Nephron (organoid): Measurements from ENCODE around the gene ITK.

Source experiments
- H3K27ac Mint-ChIP-seq, 3 experiments: 2 replicates each; pipeline ENCODE4 v1.8.0; 2020; ENCODE audit warnings: mixed read lengths in 3 of 3, mild to moderate bottlenecking in 2 of 3, moderate library complexity in 1 of 3
- H3K27me3 Mint-ChIP-seq: 2 replicates; pipeline ENCODE4 v1.8.0; 2021; ENCODE audit warnings: low read depth, mild to moderate bottlenecking, moderate library complexity, mixed read lengths
- H3K36me3 Mint-ChIP-seq: 2 replicates; pipeline ENCODE4 v1.8.0; 2020; ENCODE audit warnings: low read depth, mixed read lengths
- H3K4me1 Mint-ChIP-seq: 2 replicates; pipeline ENCODE4 v1.8.0; 2020; ENCODE audit warnings: mixed read lengths
- H3K4me3 Mint-ChIP-seq, 3 experiments: 2 replicates each; pipeline ENCODE4 v1.8.0; 2020; ENCODE audit warnings: mild to moderate bottlenecking in 3 of 3, mixed read lengths in 3 of 3, moderate library complexity in 2 of 3
- H3K9me3 Mint-ChIP-seq: 2 replicates; pipeline ENCODE4 v1.8.0; 2020; ENCODE audit warnings: mixed read lengths
- TF ChIP-seq, protein P1 (sequence below), 3 experiments: fragments of 200-600 bp; sonication (generic); IDR thresholded peaks; one replicate each; pipeline ENCODE4 v1.5.0; 2021; ENCODE audit warnings: antibody characterized with exemption in 3 of 3; ENCODE audit not compliant: unreplicated experiment in 3 of 3

The ITK gene

DNA sequence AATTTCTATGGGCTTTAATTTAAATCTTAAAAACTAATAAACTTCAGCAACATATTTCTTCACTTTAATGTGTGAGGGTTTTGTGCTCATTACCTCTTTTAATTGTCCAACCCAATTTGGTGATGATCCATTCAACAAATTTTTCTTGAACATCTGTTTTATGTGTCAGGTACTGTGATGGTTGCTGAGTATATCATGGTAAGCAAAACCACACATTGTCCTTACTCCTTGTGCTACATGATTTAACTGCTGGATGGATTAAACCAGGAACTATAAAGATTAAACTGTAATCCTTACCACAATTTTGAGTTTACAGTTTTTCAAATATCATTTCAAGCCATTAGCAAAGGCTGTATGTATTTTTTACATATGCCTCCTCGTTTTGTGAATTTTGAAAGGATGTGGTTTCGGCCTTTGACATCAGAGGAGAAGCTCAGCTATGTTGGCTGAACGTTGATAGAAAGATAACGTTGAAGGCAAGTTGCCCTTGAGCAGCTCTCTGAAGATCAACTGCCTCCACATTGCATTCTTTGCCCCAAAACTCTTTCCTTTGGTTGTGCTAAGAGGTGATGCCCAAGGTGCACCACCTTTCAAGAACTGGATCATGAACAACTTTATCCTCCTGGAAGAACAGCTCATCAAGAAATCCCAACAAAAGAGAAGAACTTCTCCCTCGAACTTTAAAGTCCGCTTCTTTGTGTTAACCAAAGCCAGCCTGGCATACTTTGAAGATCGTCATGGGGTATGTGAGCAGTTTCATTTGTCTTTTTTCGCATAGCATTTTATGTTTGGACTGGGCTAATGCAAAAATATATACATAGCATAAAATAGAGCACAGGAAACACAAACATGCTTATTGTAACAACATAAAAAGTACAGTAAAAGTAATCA, at the start of gene ITK:
Gene ITK, plus strand, starts transcription at position 467 of the 891 bp plus-strand sequence. Its CDS starts 138 bp downstream, at position 605.
- no peak within 1 kb of the TSS for H3K4me3 Mint-ChIP-seq
- TF ChIP-seq, protein P1, sequence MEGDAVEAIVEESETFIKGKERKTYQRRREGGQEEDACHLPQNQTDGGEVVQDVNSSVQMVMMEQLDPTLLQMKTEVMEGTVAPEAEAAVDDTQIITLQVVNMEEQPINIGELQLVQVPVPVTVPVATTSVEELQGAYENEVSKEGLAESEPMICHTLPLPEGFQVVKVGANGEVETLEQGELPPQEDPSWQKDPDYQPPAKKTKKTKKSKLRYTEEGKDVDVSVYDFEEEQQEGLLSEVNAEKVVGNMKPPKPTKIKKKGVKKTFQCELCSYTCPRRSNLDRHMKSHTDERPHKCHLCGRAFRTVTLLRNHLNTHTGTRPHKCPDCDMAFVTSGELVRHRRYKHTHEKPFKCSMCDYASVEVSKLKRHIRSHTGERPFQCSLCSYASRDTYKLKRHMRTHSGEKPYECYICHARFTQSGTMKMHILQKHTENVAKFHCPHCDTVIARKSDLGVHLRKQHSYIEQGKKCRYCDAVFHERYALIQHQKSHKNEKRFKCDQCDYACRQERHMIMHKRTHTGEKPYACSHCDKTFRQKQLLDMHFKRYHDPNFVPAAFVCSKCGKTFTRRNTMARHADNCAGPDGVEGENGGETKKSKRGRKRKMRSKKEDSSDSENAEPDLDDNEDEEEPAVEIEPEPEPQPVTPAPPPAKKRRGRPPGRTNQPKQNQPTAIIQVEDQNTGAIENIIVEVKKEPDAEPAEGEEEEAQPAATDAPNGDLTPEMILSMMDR (IDR thresholded peaks at IDR 0.05; ENCODE audit: unreplicated experiment in 3 of 3): no peak
- H3K27ac Mint-ChIP-seq: no peak within 1 kb of the TSS
- no peaks in the 10 kb centered on the region for H3K36me3 Mint-ChIP-seq
- H3K4me1 Mint-ChIP-seq: no peaks in the 10 kb centered on the region
- peaks cover 9% of the 10 kb centered on the region for H3K27me3 Mint-ChIP-seq
- no peaks in the 10 kb centered on the region for H3K9me3 Mint-ChIP-seq

DNA sequence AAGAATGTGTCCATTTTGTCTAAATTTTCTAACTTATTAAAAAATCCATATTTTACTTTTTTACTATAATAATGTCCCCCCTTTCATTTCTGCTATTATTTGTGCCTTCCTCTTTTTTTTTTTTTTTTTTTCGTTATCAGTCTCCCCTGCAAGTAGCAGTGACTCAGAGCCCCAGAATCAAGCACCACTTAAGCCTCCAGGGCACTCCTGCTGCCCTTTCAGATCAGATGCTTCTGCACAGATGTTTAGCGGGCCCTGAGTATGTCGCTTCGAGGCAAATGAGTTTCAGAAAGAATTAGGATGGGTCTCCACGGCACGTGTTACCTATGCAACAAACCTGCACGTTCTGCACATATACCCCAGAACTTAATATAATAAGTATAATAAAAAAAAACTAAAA, 49.7 kb upstream of the ITK start:
- no peaks in the 10 kb centered on the region for H3K27me3 Mint-ChIP-seq
- H3K27ac Mint-ChIP-seq: no peak overlapping the region
- no peak overlapping the region for H3K4me3 Mint-ChIP-seq
- TF ChIP-seq, protein P1 (IDR thresholded peaks at IDR 0.05; ENCODE audit: unreplicated experiment in 3 of 3): no peak
- H3K4me1 Mint-ChIP-seq: no peaks in the 10 kb centered on the region
- H3K36me3 Mint-ChIP-seq: peaks cover 1% of the 10 kb centered on the region
- H3K9me3 Mint-ChIP-seq: peaks cover 5% of the 10 kb centered on the region

DNA sequence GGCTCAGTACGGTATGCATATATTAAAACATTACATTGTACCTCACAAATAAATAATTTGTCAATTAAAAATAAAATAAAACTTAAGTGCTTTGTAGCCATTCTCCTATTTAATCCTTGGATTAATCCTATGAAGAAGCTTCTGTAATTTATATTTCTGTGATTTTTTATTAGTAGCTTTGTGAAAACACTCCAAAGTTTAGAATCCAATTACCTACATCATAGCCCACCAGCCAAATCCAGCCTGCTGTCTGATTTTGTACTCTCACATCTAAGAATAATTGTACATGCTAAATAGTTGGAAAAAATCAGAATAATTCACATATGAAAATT, 48.4 kb upstream of the ITK start:
- TF ChIP-seq, protein P1 (IDR thresholded peaks at IDR 0.05; ENCODE audit: unreplicated experiment in 3 of 3): no peak
- Mint-ChIP-seq H3K9me3 (peaks cover 3% of the 10 kb centered on the region), H3K4me1 (no peaks in the 10 kb centered on the region), H3K27ac (no peak overlapping the region), H3K4me3 (no peak overlapping the region), H3K36me3 (peaks cover 6% of the 10 kb centered on the region), H3K27me3 (no peaks in the 10 kb centered on the region)

DNA sequence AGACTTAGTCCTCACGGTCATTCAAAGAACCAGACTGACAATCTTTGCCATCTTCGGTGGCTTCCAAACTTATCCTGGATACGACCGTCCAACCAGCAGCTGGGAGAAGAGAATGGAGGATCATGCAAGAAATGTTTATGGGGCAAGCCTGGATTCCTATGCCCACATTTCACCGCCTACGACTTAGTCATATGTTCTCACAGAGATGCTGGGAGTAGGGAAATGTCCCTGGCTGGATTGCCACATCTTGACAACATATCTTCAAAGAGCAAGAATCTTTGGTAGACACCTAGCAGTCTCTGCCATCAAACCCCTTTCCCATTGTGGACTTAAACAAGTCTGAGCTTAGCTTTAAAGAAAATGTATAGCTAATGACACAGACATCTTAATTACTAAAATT, 42.9 kb upstream of the ITK start:
- Mint-ChIP-seq H3K4me1 (no peaks in the 10 kb centered on the region), H3K9me3 (no peaks in the 10 kb centered on the region), H3K36me3 (peaks cover 41% of the 10 kb centered on the region), H3K27ac (no peak overlapping the region), H3K27me3 (no peaks in the 10 kb centered on the region), H3K4me3 (no peak overlapping the region)
- TF ChIP-seq, protein P1 (IDR thresholded peaks at IDR 0.05; ENCODE audit: unreplicated experiment in 3 of 3): no peak

DNA sequence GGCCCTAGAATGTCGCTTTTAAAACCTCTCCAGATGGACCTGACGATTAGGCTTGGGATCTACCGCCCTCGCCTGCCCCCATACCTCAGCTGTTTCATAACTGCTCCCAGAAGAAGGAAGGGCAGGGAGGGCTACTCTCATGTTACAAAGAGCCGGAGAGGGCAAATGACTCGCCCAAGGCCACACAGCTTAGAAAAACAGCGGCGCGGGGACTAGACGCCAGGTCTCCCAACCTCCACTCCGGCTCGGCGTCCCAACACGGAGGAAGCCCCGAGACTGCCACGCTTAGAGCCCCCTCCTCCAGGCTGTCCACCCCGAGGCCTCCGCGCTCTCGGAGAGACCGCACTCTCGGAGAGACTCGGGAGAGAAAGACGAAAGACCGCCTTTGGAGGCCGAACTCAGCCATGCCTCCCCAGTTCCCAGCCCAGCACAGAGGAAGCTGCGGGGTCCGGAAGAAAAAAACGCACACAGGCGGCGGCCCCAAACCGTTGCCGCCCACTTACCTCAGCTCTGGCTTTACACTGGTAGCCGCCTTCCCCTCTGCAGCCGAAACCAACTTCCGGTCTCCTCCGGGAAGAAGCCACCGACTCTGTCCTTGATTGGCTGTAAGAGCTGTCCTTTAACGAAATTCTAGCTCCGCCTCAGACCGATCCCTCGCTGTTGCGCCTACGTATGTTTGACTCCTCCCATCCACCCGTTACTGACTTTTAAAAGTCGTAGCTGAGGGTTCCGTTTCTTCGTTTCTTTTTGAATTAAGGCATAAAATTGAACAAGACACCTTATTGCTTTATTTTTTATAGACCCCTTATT, 38.1 kb upstream of the ITK start, which contains the start of gene MED7:
Gene MED7, minus strand, starts transcription at position 549 of the 810 bp plus-strand sequence. CDS start 3,434 bp downstream, outside the sequence.
- peaks cover 6% of the 10 kb centered on the region for H3K9me3 Mint-ChIP-seq
- no peaks in the 10 kb centered on the region for H3K4me1 Mint-ChIP-seq
- no peaks in the 10 kb centered on the region for H3K27me3 Mint-ChIP-seq
- peak within 1 kb of the TSS; percentile 79 to 93 (median 87) for H3K27ac Mint-ChIP-seq
- peaks cover 32% of the 10 kb centered on the region for H3K36me3 Mint-ChIP-seq
- H3K4me3 Mint-ChIP-seq: peak within 1 kb of the TSS; percentile 93 to 96 (median 94)
- TF ChIP-seq, protein P1 (IDR thresholded peaks at IDR 0.05; ENCODE audit: unreplicated experiment in 3 of 3): no peak
